Tibial artery (tissue), 4 donors: ENCODE data around the gene SEC14L6.

Source experiments
- DNase-seq, 2 donors: peaks; one replicate each; pipeline ENCODE4 v3.0.0-alpha.2; 2019
- H3K27ac ChIP-seq, 2 donors: fragments of 200-600 bp; sonication (generic) in 1 of 2; 1 replicate in 1 of 2; 2 replicates in 1 of 2; pipeline ENCODE4 v1.5.1; 2018 to 2019; ENCODE audit warnings: mild to moderate bottlenecking in 1 of 2
- H3K27me3 ChIP-seq, 2 donors: fragments of 200-600 bp; sonication (generic) in 1 of 2; one replicate each; pipeline versions ENCODE4 v1.5.1 to v1.6.0; 2016 to 2019
- H3K36me3 ChIP-seq, 3 donors: fragments of 200-600 bp; sonication (generic) in 2 of 3; one replicate each; pipeline ENCODE4 v1.5.1; 2016 to 2019; ENCODE audit warnings: mild to moderate bottlenecking in 2 of 3
- H3K4me1 ChIP-seq, 4 donors: fragments of 200-600 bp; sonication (generic) in 2 of 4; 1 replicate in 3 of 4; 2 replicates in 1 of 4; pipeline ENCODE4 v1.5.1; 2016 to 2019
- H3K4me3 ChIP-seq, 2 donors: fragments of 200-600 bp; sonication (generic) in 1 of 2; 1 replicate in 1 of 2; 2 replicates in 1 of 2; pipeline ENCODE4 v1.5.1; 2018 to 2019; ENCODE audit warnings: mild to moderate bottlenecking in 2 of 2
- H3K9me3 ChIP-seq, 3 donors: fragments of 200-600 bp; sonication (generic) in 1 of 3; one replicate each; pipeline ENCODE4 v1.5.1; 2016 to 2019
- intact Hi-C: fragments of 100-400 bp; cut with DNase I; formaldehyde crosslinking; loops from one replicate; pipeline ENCODE4 v1.15.0; 2023; ENCODE audit warnings: low total_unique reads
- TF ChIP-seq, protein P1 (sequence below), 2 experiments: fragments of 200-600 bp in 1 of 2; fragments of 450-650 bp in 1 of 2; IDR thresholded peaks; one replicate each; pipeline ENCODE4 v1.5.1; 2017 to 2019; ENCODE audit warnings: antibody characterized with exemption in 2 of 2, mild to moderate bottlenecking in 1 of 2, moderate library complexity in 1 of 2

Gene SEC14L6

DNA sequence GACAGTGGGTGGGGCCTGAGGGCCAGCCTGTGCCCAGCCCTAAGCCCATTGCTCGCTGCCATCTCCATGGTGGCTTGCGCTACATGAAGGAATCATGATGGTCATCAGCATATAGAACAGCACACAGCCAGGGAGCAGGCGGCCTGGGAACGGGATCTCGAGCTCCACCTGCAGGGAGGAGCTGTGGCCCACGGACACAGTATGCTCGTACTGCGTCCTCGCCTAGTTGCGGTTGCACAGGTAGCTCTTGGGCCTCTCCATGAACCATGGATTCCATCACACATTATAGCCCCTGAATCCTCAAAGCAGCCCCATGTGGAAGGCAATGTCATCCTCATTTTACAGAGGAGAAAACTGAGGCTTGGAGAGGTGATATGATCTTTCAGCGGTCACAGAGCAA, 56.1 kb downstream of the SEC14L6 start:
- Histone ChIP-seq H3K36me3 (no peaks in the 10 kb centered on the region), H3K4me3 (no peak overlapping the region), H3K4me1 (no peaks in the 10 kb centered on the region), H3K27me3 (peaks cover 0 to 38% of the 10 kb centered on the region in 2 donors), H3K9me3 (no peaks in the 10 kb centered on the region), H3K27ac (no peak overlapping the region)
- DNase-seq: no peak
- TF ChIP-seq, protein P1, sequence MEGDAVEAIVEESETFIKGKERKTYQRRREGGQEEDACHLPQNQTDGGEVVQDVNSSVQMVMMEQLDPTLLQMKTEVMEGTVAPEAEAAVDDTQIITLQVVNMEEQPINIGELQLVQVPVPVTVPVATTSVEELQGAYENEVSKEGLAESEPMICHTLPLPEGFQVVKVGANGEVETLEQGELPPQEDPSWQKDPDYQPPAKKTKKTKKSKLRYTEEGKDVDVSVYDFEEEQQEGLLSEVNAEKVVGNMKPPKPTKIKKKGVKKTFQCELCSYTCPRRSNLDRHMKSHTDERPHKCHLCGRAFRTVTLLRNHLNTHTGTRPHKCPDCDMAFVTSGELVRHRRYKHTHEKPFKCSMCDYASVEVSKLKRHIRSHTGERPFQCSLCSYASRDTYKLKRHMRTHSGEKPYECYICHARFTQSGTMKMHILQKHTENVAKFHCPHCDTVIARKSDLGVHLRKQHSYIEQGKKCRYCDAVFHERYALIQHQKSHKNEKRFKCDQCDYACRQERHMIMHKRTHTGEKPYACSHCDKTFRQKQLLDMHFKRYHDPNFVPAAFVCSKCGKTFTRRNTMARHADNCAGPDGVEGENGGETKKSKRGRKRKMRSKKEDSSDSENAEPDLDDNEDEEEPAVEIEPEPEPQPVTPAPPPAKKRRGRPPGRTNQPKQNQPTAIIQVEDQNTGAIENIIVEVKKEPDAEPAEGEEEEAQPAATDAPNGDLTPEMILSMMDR (IDR thresholded peaks at IDR 0.05): no peak
- intact Hi-C loops: no loop called here

GRCh38 chr22:30488121-30488520, 58.4 kb downstream of the SEC14L6 start:
- intact Hi-C loops: no loop called here
- TF ChIP-seq, protein P1 (IDR thresholded peaks at IDR 0.05): no peak
- Histone ChIP-seq H3K4me3 (no peak overlapping the region), H3K36me3 (no peaks in the 10 kb centered on the region), H3K9me3 (no peaks in the 10 kb centered on the region), H3K27me3 (peaks cover 0 to 27% of the 10 kb centered on the region in 2 donors), H3K4me1 (no peaks in the 10 kb centered on the region), H3K27ac (no peak overlapping the region)
- DNase-seq: no peak

- intact Hi-C loops: no loop called here
- H3K9me3 ChIP-seq: no peaks in the 10 kb centered on the region
- no peak overlapping the region for H3K4me3 ChIP-seq
- no peak overlapping the region for H3K27ac ChIP-seq
- no peaks in the 10 kb centered on the region for H3K4me1 ChIP-seq
- no peaks in the 10 kb centered on the region for H3K36me3 ChIP-seq
- no peak for DNase-seq
- TF ChIP-seq, protein P1 (IDR thresholded peaks at IDR 0.05): no peak
- H3K27me3 ChIP-seq: peaks cover 0 to 26% of the 10 kb centered on the region in 2 donors
Observed at GRCh38 chr22:30486661-30487115, 59.9 kb downstream of the SEC14L6 start.

DNA sequence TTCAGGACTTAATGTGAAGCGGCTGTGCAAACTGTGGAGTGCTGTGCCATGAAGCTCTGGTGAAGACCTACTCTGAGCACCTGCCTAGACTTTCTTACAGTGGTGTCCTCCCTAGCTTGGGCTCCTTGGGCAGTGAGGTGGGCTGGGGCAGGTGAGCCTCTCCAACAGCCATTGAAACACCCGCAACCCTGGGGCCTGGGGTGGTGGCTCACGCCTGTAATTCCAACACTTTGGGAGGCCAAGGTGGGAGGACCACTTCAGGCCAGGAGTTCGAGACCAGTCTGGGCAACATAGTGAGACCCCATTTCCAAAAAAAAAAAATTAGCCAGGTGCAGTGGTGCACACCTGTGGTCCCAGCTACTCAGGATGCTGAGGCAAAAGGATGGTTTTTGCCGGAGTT, 60.4 kb downstream of the SEC14L6 start:
- Histone ChIP-seq H3K9me3 (no peaks in the 10 kb centered on the region), H3K4me3 (no peak overlapping the region), H3K27me3 (peaks cover 0 to 20% of the 10 kb centered on the region in 2 donors), H3K27ac (no peak overlapping the region), H3K36me3 (no peaks in the 10 kb centered on the region), H3K4me1 (no peaks in the 10 kb centered on the region)
- TF ChIP-seq, protein P1 (IDR thresholded peaks at IDR 0.05): no peak
- DNase-seq: no peak
- intact Hi-C loops: no loop called here

- no peaks in the 10 kb centered on the region for H3K9me3 ChIP-seq
- no peaks in the 10 kb centered on the region for H3K4me1 ChIP-seq
- TF ChIP-seq, protein P1 (IDR thresholded peaks at IDR 0.05): peak; percentile 83 to 95
- peaks cover 0 to 14% of the 10 kb centered on the region in 2 donors for H3K27me3 ChIP-seq
- no peak overlapping the region for H3K27ac ChIP-seq
- intact Hi-C loops: no loop called here
- H3K36me3 ChIP-seq: no peaks in the 10 kb centered on the region
- H3K4me3 ChIP-seq: no peak overlapping the region
- peak in 1 of 2 donors; percentile 24 for DNase-seq
Observed at GRCh38 chr22:30485362-30485988, 61.1 kb downstream of the SEC14L6 start.
